Heart right ventricle (tissue), 16 donors: Measurements from ENCODE around the gene CD4. TPM values are rescaled to one million over a fixed set of nuclear protein-coding genes. Genes with fewer than 3 reads are reported as not detected.

Experiments used
- ATAC-seq, 8 donors: fragments of 200-7000 bp; cut with Tn5 transposase; one replicate each; pipeline ENCODE4 v1.9.1; 2020; ENCODE audit warnings: mild to moderate bottlenecking in 8 of 8, moderate library complexity in 8 of 8, moderate number of reproducible peaks in 1 of 8
- DNase-seq, 2 donors: peaks; one replicate each; pipeline ENCODE4 v3.0.0-alpha.2; 2020
- H3K27ac ChIP-seq, 10 donors: fragments of 200-600 bp; sonication (generic) in 2 of 10; one replicate each; pipeline versions ENCODE4 v1.5.0 to v1.8.0; 2020 to 2022; ENCODE audit warnings: mild to moderate bottlenecking in 3 of 10
- H3K27me3 ChIP-seq, 7 donors: fragments of 200-600 bp; one replicate each; pipeline ENCODE4 v1.8.0; 2021 to 2022; ENCODE audit warnings: mild to moderate bottlenecking in 2 of 7
- H3K36me3 ChIP-seq, 9 donors: fragments of 200-600 bp; sonication (generic) in 1 of 9; one replicate each; pipeline versions ENCODE4 v1.5.0 to v1.8.0; 2020 to 2022; ENCODE audit warnings: mild to moderate bottlenecking in 2 of 9
- H3K4me1 ChIP-seq, 9 donors: fragments of 200-600 bp; sonication (generic) in 1 of 9; one replicate each; pipeline versions ENCODE4 v1.5.0 to v1.8.0; 2020 to 2022; ENCODE audit warnings: mild to moderate bottlenecking in 4 of 9
- H3K4me3 ChIP-seq, 10 donors: fragments of 200-600 bp; sonication (generic) in 2 of 10; one replicate each; pipeline versions ENCODE4 v1.5.0 to v1.8.0; 2020 to 2022; ENCODE audit warnings: mild to moderate bottlenecking in 7 of 10, moderate library complexity in 2 of 10
- H3K9me3 ChIP-seq, 11 donors: fragments of 200-600 bp in 10 of 11; sonication (generic) in 2 of 11; one replicate each; pipeline versions ENCODE4 v1.5.0 to v1.8.0; 2013 to 2022; ENCODE audit warnings: mild to moderate bottlenecking in 2 of 11, control low read depth in 1 of 11, moderate library complexity in 1 of 11
- WGBS, 2 donors: extraction: QIAGEN DNeasy Blood & Tissue Kit; methylation state at CpG; one replicate each; pipeline ENCODE4 v1.1.7; 2013; ENCODE audit warnings: inconsistent platforms in 1 of 2; 5-methylcytosine and 5-hydroxymethylcytosine counted together
- intact Hi-C, 10 donors: fragments of 100-400 bp; cut with DNase I; formaldehyde crosslinking; loops; one replicate each; pipeline versions ENCODE4 v1.11.1 to v1.14.2; 2022
- polyA plus RNA-seq, 2 donors: library from polyadenylated mRNA; stranded (reverse); fragments of 200-250 nt; gene quantifications; one replicate each; pipeline ENCODE4 v1.2.3, GENCODE V29; 2013
- total RNA-seq, 10 donors: library from RNA; stranded (reverse); fragmentation: NEBNext Ultra II Directional in 3 of 10; extraction: Animal tissue kit (Norgen Biotek cat#: 25700) in 3 of 10; gene quantifications; one replicate each; pipeline versions ENCODE4 v1.2.1 to v1.2.4, GENCODE V29; 2021 to 2023
- TF ChIP-seq, protein P1 (sequence below), 9 donors: fragments of 200-600 bp; sonication (generic) in 2 of 9; IDR thresholded peaks; one replicate each; pipeline versions ENCODE4 v1.5.0 to v1.8.0; 2021 to 2022; ENCODE audit warnings: antibody characterized with exemption in 9 of 9, mild to moderate bottlenecking in 5 of 9, moderate library complexity in 1 of 9
- donor health status: Arrhythmogenic right ventricular cardiomyopathy.
- donor health status: ischemic (EF 13 %, LVEDD 7.1; RV severe dilation, severe dysfunction).
- donor health status: healthy with polysubstance abuse.
- donor health status: DM: no; HTN: yes; CAD: no.
- donor health status: DM: no; HTN: no; CAD: no.
- donor health status: ischemic (EF 25% LVEDD 6.9; RV normal size, moderate dysfunction).
- donor health status: ischemic (EF 25% LVEDD 5.7; RV mildly dilated, moderate dysfunction).
- donor health status: healthy.
- donor health status: DM: yes; HTN: yes; CAD: no.
- donor health status: Ischemic cardiomyopathy.
- donor health status: ischemic (EF 35%, LVEDD 5.7; RV mildly dilated, moderate dysfunction).
- donor health status: nonischemic (EF 11% LVEDD 7.7; RV severe dilation, severe dysfunction).
- donor health status: DM: yes; HTN: yes; CAD: no.
- donor health status: PGD.
- donor health status: ischemic (EF 29% LVEDD 5.4; RV normal size, mild dysfunction).
- donor health status: nonischemic (EF 23%, LVEDD 6.1; RV moderate dilation, normal function).

Gene CD4
- total and polyA plus RNA-seq, 12 donors = 2.6 to 44.3 (median 4.2) TPM

DNA sequence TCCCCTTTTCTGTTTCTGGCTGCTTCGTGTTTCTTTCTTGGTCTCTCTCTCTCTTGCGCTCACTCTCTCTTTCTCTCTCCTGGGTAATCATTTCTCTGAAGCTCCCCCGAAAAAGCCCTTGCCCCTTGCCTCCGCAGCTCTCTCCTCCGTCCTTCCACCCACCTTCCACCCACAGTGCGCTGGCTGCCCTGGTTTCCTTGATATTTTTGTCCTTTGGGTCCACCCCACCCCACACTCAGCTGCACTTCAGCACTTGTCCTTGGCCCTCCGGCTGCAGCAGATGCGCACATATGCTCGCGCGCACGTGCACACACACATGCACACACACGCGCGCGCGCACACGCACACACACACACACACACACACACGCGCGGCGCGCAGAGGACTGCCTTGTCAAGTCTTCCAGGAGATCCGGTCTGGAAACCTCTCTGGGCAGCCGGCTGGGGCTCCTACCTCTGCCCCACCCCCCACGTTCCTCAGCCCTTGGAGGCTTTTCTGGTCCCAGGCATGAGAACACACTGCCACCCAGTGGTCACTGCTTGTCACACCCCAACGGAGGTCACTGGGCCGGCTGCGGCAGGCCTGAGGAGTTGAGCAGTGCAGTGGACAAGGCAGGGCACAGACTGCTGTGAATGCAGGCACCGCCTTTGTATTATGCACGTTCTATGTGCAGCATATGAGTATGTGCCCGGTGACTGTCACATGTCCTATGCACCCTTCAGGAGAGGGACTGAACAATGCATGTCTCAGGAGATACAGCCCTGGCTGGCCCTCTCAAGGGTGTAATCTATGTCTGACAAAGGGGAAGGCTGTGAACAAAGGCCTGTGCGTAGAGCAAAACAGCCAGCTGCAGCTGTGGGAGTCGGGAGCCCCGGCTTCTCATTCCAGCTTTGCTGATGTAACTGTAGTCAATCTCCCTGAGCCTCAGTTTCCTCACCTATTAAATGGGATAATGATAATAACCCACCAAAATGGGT is 10.5 kb upstream of the CD4 start:
- intact Hi-C loops = loop anchor here in 9 of 10 donors (1.0 to 5.0 kb wide), 10 partner anchors 25 to 162 kb away; partner anchors contain the start of genes MLF2 (in 5 of the 9), GPR162 (in 1 of the 9) and P3H3 (in 1 of the 9)
- ATAC-seq = peak; percentile 94 to 97 (median 96)

DNA sequence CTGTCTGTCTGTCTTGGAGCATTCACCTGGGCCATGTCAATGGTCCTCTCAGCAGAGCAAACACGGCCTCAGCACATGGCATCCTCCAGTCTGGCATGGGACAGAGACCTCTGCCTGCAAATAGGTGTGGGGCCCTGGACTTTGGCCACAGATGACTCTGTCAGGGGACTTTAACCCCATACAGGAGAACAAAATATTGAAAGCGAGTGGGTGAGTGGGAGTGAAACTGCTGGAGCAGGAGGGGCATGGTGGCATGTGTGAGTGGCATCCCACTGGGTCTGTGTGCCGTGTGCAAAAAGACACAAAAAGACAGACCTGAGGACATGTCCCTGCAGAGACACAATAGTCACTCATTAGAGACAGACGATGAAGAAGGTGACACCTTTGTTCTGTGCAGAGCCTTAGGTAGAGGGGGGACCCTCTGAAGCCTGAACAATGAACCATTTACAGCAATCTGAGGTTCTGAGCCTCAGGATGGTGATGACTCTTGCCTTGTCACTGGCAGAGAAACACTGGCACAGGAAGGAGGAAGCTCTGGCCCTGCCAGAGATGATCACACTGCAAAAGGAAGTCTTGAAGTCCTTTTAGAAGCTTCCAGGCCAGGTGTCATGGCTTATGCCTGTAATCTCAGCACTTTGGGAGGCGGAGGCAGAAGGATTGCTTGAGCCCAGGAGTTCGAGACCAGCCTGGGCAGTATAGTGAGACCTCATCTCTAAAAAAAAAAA is 9.5 kb upstream of the CD4 start:
- intact Hi-C loops = loop anchor here (1.0 to 5.0 kb wide), 10 partner anchors 26 to 163 kb away; partner anchors contain the start of genes MLF2 (in 5 of the 10), GPR162 (in 2 of the 10) and P3H3 (in 1 of the 10)
- ATAC-seq (no peak), DNase-seq (no peak)
- Histone ChIP-seq H3K27me3 (peaks cover 0 to 30% (median 0%) of the 10 kb centered on the region in 7 donors), H3K36me3 (peaks cover 0 to 7% (median 0%) of the 10 kb centered on the region in 9 donors), H3K4me3 (no peak overlapping the region), H3K27ac (peak overlapping the region in 1 of 10 donors; percentile 60), H3K4me1 (peaks cover 0 to 26% (median 20%) of the 10 kb centered on the region in 9 donors), H3K9me3 (no peaks in the 10 kb centered on the region)
- TF ChIP-seq, protein P1, sequence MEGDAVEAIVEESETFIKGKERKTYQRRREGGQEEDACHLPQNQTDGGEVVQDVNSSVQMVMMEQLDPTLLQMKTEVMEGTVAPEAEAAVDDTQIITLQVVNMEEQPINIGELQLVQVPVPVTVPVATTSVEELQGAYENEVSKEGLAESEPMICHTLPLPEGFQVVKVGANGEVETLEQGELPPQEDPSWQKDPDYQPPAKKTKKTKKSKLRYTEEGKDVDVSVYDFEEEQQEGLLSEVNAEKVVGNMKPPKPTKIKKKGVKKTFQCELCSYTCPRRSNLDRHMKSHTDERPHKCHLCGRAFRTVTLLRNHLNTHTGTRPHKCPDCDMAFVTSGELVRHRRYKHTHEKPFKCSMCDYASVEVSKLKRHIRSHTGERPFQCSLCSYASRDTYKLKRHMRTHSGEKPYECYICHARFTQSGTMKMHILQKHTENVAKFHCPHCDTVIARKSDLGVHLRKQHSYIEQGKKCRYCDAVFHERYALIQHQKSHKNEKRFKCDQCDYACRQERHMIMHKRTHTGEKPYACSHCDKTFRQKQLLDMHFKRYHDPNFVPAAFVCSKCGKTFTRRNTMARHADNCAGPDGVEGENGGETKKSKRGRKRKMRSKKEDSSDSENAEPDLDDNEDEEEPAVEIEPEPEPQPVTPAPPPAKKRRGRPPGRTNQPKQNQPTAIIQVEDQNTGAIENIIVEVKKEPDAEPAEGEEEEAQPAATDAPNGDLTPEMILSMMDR (IDR thresholded peaks at IDR 0.05) = no peak
- 91 to 92% methylated on average over 6 of the region's 6 CpGs for WGBS, 2 donors

More for the DNA sequence above, 10.5 kb upstream of the CD4 start:
- TF ChIP-seq, protein P1 (IDR thresholded peaks at IDR 0.05) = peak in 8 of 9 donors; percentile 92 to 97 (median 96)
- Histone ChIP-seq H3K4me1 (peaks cover 0 to 30% (median 15%) of the 10 kb centered on the region in 9 donors), H3K27me3 (peaks cover 0 to 40% (median 4%) of the 10 kb centered on the region in 7 donors), H3K9me3 (no peaks in the 10 kb centered on the region), H3K36me3 (peaks cover 0 to 9% (median 0%) of the 10 kb centered on the region in 9 donors), H3K27ac (peak overlapping the region in 9 of 10 donors; percentile 49 to 73 (median 62)), H3K4me3 (peak overlapping the region in 9 of 10 donors; percentile 35 to 60 (median 43))
- 3 to 4% methylated on average over 28 to 35 of the region's 35 CpGs for WGBS, 2 donors
- DNase-seq = peak; percentile 92 to 97

DNA sequence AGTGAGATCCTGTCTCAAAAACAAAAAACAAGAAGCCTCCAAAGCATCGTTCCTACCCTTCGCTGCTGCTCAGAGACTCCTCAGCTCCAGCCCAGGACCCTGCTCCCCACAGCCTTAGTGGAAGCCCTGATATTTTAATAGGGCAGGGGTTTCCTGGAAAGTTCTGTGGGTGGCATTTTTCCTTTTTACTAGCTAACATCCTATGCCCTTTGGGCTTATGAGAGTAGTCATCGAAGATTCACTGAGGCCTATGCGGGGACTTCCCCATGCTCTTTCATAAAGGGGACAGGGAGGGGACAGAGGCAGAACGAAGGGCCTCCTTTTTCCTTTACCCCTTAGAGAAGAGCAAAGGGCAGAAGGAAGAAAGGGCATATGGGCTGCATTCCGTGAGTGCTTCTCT is 8.8 kb upstream of the CD4 start:
- peaks cover 0 to under 1% (median 0%) of the 10 kb centered on the region in 9 donors for H3K36me3 ChIP-seq
- DNase-seq (no peak), ATAC-seq (no peak)
- intact Hi-C loops = loop anchor here in 2 of 10 donors (5.0 kb wide), 2 partner anchors 42 to 43 kb away; partner anchors contain the start of gene GPR162 (in 1 of the 2)
- H3K4me3 ChIP-seq = no peak overlapping the region
- no peaks in the 10 kb centered on the region for H3K9me3 ChIP-seq
- WGBS, 2 donors = 85 to 88% methylated on average over 6 of the region's 6 CpGs
- H3K27me3 ChIP-seq = peaks cover 0 to 23% (median 0%) of the 10 kb centered on the region in 7 donors
- TF ChIP-seq, protein P1 (IDR thresholded peaks at IDR 0.05) = no peak
- no peak overlapping the region for H3K27ac ChIP-seq
- peaks cover 0 to 31% (median 21%) of the 10 kb centered on the region in 9 donors for H3K4me1 ChIP-seq
